H1 (cell line): ENCODE measurements around the gene NPHP4. TPM values are rescaled to one million over a fixed set of nuclear protein-coding genes. Genes with fewer than 3 reads are reported as not detected.

Experiments
- POLR2AphosphoS5 ChIP-seq: IDR thresholded peaks from 2 replicates; pipeline ENCODE4 v1.6.1; 2011; ENCODE audit warnings: low read depth, low read length
- polyA plus RNA-seq, 7 experiments: library from polyadenylated mRNA; depleted of rRNA in 3 of 7; stranded (reverse) in 5 of 7; unstranded in 2 of 7; fragments of >200 nt in 5 of 7; fragments of 200-250 nt in 2 of 7; gene quantifications; 1 replicate in 5 of 7; 2 replicates in 1 of 7; 4 replicates in 1 of 7; pipeline versions ENCODE4 v1.2.1 to v1.2.3, GENCODE V29; 2011 to 2013; ENCODE audit warnings: missing spikeins in 2 of 7, mixed read lengths in 2 of 7
- total RNA-seq: library from RNA; stranded (reverse); fragmentation: NEBNext Ultra II Directional; extraction: Animal tissue kit (Norgen Biotek cat#: 25700); gene quantifications from 2 replicates; pipeline ENCODE4 v1.2.1, GENCODE V29; 2021
- TF ChIP-seq, protein P1 (sequence below): fragments of 300-600 bp; sonication (generic); IDR thresholded peaks from 2 replicates; pipeline ENCODE4 v1.7.1; 2012; ENCODE audit warnings: low read length, moderate library complexity, mild to moderate bottlenecking, inconsistent platforms; ENCODE audit not compliant: insufficient replicate concordance

Gene NPHP4
- total and polyA plus RNA-seq, 2 of the 8 experiments (the other 6 are each of a cell fraction or from before 2014, with no cell fraction given), result 5.8 to 14.0 TPM

DNA sequence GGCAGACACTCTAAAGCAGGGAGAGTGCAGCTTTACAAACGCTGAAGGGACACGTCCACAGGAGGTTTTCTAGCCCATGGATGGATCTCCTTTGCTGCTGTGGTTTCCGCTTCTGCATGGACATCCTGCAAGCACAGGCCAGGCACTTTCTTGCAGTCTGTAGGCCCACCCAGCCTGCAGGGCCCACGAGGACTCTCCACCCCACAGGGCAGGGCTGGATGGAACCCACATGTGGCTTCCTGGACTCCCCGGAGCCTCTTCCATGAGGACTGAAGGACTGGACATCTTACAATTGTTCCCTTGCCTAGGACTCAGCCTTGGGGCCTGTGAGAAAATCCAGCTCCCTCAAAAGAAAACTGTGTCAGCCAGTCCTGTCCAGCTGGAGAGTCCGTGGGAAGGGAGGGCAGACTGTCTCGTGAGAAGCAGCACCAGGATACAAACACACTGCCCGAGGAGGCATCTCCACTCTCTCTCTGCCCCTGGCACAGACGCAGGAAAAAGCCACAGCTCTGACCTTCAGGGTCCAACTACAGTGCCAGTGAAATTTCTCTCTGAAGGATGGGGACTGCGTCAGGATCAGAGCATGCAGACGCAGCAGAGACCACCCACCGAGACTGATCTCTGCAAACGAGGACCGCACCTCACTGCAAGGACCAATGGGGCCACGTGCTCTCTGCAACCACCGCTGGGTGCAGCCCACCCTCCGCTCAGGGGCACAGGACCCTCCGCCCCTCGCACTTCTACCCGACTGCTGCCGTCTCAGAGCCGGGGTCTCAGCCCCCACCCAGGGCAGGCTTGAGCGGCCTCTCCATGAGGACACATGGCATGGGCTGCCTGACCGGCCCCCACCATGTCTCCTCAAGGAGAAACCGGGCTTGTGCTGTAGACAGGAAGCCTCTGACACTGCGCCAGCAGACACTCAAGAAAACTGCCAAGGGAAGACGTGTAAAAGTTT is 130.1 kb downstream of the NPHP4 start (continued):
- TF ChIP-seq, protein P1, sequence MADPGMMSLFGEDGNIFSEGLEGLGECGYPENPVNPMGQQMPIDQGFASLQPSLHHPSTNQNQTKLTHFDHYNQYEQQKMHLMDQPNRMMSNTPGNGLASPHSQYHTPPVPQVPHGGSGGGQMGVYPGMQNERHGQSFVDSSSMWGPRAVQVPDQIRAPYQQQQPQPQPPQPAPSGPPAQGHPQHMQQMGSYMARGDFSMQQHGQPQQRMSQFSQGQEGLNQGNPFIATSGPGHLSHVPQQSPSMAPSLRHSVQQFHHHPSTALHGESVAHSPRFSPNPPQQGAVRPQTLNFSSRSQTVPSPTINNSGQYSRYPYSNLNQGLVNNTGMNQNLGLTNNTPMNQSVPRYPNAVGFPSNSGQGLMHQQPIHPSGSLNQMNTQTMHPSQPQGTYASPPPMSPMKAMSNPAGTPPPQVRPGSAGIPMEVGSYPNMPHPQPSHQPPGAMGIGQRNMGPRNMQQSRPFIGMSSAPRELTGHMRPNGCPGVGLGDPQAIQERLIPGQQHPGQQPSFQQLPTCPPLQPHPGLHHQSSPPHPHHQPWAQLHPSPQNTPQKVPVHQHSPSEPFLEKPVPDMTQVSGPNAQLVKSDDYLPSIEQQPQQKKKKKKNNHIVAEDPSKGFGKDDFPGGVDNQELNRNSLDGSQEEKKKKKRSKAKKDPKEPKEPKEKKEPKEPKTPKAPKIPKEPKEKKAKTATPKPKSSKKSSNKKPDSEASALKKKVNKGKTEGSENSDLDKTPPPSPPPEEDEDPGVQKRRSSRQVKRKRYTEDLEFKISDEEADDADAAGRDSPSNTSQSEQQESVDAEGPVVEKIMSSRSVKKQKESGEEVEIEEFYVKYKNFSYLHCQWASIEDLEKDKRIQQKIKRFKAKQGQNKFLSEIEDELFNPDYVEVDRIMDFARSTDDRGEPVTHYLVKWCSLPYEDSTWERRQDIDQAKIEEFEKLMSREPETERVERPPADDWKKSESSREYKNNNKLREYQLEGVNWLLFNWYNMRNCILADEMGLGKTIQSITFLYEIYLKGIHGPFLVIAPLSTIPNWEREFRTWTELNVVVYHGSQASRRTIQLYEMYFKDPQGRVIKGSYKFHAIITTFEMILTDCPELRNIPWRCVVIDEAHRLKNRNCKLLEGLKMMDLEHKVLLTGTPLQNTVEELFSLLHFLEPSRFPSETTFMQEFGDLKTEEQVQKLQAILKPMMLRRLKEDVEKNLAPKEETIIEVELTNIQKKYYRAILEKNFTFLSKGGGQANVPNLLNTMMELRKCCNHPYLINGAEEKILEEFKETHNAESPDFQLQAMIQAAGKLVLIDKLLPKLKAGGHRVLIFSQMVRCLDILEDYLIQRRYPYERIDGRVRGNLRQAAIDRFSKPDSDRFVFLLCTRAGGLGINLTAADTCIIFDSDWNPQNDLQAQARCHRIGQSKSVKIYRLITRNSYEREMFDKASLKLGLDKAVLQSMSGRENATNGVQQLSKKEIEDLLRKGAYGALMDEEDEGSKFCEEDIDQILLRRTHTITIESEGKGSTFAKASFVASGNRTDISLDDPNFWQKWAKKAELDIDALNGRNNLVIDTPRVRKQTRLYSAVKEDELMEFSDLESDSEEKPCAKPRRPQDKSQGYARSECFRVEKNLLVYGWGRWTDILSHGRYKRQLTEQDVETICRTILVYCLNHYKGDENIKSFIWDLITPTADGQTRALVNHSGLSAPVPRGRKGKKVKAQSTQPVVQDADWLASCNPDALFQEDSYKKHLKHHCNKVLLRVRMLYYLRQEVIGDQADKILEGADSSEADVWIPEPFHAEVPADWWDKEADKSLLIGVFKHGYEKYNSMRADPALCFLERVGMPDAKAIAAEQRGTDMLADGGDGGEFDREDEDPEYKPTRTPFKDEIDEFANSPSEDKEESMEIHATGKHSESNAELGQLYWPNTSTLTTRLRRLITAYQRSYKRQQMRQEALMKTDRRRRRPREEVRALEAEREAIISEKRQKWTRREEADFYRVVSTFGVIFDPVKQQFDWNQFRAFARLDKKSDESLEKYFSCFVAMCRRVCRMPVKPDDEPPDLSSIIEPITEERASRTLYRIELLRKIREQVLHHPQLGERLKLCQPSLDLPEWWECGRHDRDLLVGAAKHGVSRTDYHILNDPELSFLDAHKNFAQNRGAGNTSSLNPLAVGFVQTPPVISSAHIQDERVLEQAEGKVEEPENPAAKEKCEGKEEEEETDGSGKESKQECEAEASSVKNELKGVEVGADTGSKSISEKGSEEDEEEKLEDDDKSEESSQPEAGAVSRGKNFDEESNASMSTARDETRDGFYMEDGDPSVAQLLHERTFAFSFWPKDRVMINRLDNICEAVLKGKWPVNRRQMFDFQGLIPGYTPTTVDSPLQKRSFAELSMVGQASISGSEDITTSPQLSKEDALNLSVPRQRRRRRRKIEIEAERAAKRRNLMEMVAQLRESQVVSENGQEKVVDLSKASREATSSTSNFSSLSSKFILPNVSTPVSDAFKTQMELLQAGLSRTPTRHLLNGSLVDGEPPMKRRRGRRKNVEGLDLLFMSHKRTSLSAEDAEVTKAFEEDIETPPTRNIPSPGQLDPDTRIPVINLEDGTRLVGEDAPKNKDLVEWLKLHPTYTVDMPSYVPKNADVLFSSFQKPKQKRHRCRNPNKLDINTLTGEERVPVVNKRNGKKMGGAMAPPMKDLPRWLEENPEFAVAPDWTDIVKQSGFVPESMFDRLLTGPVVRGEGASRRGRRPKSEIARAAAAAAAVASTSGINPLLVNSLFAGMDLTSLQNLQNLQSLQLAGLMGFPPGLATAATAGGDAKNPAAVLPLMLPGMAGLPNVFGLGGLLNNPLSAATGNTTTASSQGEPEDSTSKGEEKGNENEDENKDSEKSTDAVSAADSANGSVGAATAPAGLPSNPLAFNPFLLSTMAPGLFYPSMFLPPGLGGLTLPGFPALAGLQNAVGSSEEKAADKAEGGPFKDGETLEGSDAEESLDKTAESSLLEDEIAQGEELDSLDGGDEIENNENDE, result no peak
- no peak for TF ChIP-seq POLR2AphosphoS5
